Urinary bladder (tissue), 4 donors: ENCODE measurements around the gene ELK3. TPM values are rescaled to one million over a fixed set of nuclear protein-coding genes. Genes with fewer than 3 reads are reported as not detected.

Experiments used
- DNase-seq: peaks from one replicate; pipeline ENCODE4 v3.0.0-alpha.2; 2015; ENCODE audit errors: extremely low spot score
- H3K27ac ChIP-seq: one replicate; pipeline ENCODE4 v1.5.1; 2013; ENCODE audit warnings: low read depth, mild to moderate bottlenecking, moderate library complexity
- H3K36me3 ChIP-seq: one replicate; pipeline ENCODE4 v1.6.1; 2013; ENCODE audit warnings: mild to moderate bottlenecking, moderate library complexity; ENCODE audit not compliant: insufficient read depth
- H3K4me1 ChIP-seq: one replicate; pipeline ENCODE4 v1.6.1; 2013; ENCODE audit warnings: mild to moderate bottlenecking, moderate library complexity; ENCODE audit not compliant: insufficient read depth
- H3K4me3 ChIP-seq: one replicate; pipeline ENCODE4 v1.5.1; 2013; ENCODE audit warnings: low read depth, low read length
- WGBS: extraction: QIAGEN DNeasy Blood & Tissue Kit; methylation state at CpG from one replicate; pipeline ENCODE4 v1.1.7; 2013; 5-methylcytosine and 5-hydroxymethylcytosine counted together
- polyA plus RNA-seq: library from polyadenylated mRNA; stranded (reverse); fragments of 200-250 nt; gene quantifications from one replicate; pipeline ENCODE4 v1.2.3, GENCODE V29; 2013
- total RNA-seq: library from RNA; depleted of rRNA; stranded (reverse); fragments of >200 nt; gene quantifications from one replicate; pipeline ENCODE4 v1.2.3, GENCODE V29; 2014
- donor health status: healthy with polysubstance abuse.
- donor health status: healthy.

The ELK3 gene
- total and polyA plus RNA-seq, 2 donors, result 26.3 to 42.9 TPM

- Histone ChIP-seq H3K4me3 (no peak overlapping the region), H3K4me1 (no peaks in the 10 kb centered on the region), H3K27ac (no peak overlapping the region), H3K36me3 (no peaks in the 10 kb centered on the region)
- peak; percentile 67 for DNase-seq
- 34% methylated on average over 18 of the region's 18 CpGs for WGBS
Measured at GRCh38 chr12:96239711-96240635, 45.8 kb downstream of the ELK3 start.

- H3K4me3 ChIP-seq, result no peak overlapping the region
Measured at GRCh38 chr12:96240656-96241055, 46.5 kb downstream of the ELK3 start.

GRCh38 chr12:96241431-96241830 is 47.3 kb downstream of the ELK3 start:
- Histone ChIP-seq H3K4me3 (no peak overlapping the region), H3K36me3 (no peaks in the 10 kb centered on the region), H3K27ac (no peak overlapping the region), H3K4me1 (no peaks in the 10 kb centered on the region)
- DNase-seq, result no peak
- WGBS, result 60% methylated on average over 4 of the region's 4 CpGs

More at GRCh38 chr12:96240656-96241055, 46.5 kb downstream of the ELK3 start:
- Histone ChIP-seq H3K27ac (no peak overlapping the region), H3K4me1 (no peaks in the 10 kb centered on the region), H3K36me3 (no peaks in the 10 kb centered on the region)
- WGBS, result 48% methylated on average over 11 of the region's 11 CpGs
- no peak for DNase-seq

- H3K4me3 ChIP-seq, result no peak overlapping the region
- DNase-seq, result no peak
- H3K36me3 ChIP-seq, result no peaks in the 10 kb centered on the region
- H3K4me1 ChIP-seq, result no peaks in the 10 kb centered on the region
- H3K27ac ChIP-seq, result no peak overlapping the region
- WGBS, result 30% methylated on average over 9 of the region's 9 CpGs
Measured at GRCh38 chr12:96241846-96242256, 47.7 kb downstream of the ELK3 start.

DNA sequence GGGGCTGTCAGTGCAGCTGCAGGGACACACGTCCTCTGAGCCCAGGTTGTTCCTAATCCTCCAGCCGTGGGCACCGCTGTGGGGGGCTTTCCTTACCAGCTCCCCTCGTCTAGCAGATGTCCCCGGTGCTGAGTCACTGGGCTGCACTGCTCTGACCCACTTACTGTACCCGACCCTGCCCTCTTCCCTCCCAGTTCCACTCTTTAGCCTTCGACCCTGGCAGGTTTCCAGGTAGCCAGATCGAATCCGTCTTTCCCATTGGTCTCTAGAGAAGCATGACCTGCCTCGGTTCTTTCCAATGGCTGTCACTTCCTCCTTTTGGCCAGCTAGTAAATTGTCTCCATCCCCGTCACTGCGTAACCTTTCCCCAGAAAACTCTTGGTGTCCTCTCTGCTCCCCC is 48.4 kb downstream of the ELK3 start:
- H3K27ac ChIP-seq, result no peak overlapping the region
- DNase-seq, result no peak

GRCh38 chr12:96244826-96245225 is 50.7 kb downstream of the ELK3 start:
- no peaks in the 10 kb centered on the region for H3K4me1 ChIP-seq

More for the DNA sequence above, 48.4 kb downstream of the ELK3 start:
- 66% methylated on average over 12 of the region's 12 CpGs for WGBS
- H3K36me3 ChIP-seq, result no peaks in the 10 kb centered on the region
- H3K4me3 ChIP-seq, result no peak overlapping the region
- H3K4me1 ChIP-seq, result no peaks in the 10 kb centered on the region

DNA sequence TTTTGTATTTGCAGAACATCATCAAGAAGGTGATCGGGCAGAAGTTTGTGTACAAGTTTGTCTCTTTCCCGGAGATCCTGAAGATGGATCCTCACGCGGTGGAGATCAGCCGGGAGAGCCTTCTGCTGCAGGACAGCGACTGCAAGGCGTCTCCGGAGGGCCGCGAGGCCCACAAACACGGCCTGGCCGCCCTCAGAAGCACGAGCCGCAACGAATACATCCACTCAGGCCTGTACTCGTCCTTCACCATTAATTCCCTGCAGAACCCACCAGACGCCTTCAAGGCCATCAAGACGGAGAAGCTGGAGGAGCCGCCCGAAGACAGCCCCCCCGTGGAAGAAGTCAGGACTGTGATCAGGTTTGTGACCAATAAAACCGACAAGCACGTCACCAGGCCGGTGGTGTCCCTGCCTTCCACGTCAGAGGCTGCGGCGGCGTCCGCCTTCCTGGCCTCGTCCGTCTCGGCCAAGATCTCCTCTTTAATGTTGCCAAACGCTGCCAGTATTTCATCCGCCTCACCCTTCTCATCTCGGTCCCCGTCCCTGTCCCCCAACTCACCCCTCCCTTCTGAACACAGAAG is 52.8 kb downstream of the ELK3 start:
- no peaks in the 10 kb centered on the region for H3K36me3 ChIP-seq
- H3K4me1 ChIP-seq, result no peaks in the 10 kb centered on the region
- 95% methylated on average over 36 of the region's 36 CpGs for WGBS
- DNase-seq, result no peak
- no peak overlapping the region for H3K4me3 ChIP-seq
- no peak overlapping the region for H3K27ac ChIP-seq

More at GRCh38 chr12:96244826-96245225, 50.7 kb downstream of the ELK3 start:
- WGBS, result 84% methylated on average over 13 of the region's 13 CpGs
- Histone ChIP-seq H3K36me3 (no peaks in the 10 kb centered on the region), H3K4me3 (no peak overlapping the region), H3K27ac (no peak overlapping the region)
- DNase-seq, result no peak

GRCh38 chr12:96247563-96247962 is 53.4 kb downstream of the ELK3 start:
- 90% methylated on average over 13 of the region's 13 CpGs for WGBS
- no peak overlapping the region for H3K4me3 ChIP-seq
- DNase-seq, result no peak
- H3K36me3 ChIP-seq, result no peaks in the 10 kb centered on the region
- H3K4me1 ChIP-seq, result no peaks in the 10 kb centered on the region
- H3K27ac ChIP-seq, result no peak overlapping the region

GRCh38 chr12:96248136-96248931 is 54.2 kb downstream of the ELK3 start:
- Histone ChIP-seq H3K4me1 (no peaks in the 10 kb centered on the region), H3K4me3 (no peak overlapping the region), H3K36me3 (no peaks in the 10 kb centered on the region), H3K27ac (no peak overlapping the region)
- no peak for DNase-seq
- 87% methylated on average over 17 of the region's 17 CpGs for WGBS

DNA sequence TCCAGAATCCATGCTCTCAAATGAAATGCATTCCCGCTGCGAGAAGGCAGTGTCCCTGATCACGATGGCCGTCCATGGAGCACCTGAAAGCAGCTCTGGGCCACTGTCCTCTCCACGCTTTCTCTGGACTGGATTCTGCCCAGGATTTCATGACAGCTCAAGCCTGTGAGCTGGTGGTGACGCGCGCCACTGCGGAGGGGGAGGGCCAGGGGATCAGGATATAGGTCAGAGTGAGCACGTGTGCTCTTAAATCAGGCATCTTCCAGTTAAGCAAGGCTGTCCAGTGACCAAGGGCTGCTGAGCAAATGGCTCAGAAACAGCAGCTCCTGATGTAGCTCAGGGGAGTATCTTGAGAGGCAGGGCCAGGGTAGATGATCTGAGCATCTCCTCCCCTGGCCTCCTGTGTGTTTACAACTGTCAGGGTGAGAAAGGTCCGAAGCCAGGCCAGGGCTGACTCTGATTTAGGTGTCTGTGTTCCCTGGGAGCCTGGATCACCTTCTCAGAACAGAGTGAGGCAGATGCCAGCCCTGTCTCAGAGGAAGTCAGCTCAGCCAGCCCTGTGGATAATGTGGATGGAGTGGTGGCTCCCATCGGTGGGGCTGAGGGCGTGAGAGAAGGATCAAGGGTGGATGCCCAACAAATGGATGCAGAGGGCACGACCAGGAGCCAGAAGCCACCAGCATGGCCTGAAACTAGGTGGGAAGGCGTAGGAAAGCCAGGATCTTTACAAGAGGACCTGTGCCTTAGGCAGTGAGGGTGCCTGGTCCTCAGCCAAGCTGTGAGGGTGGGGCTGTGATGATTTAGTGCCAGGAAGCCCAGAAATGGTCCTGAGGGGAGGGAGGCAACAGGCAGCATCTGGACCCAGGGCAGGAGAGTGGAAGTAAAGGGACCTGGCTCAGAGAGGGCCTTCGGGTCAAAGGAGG is 55.3 kb downstream of the ELK3 start:
- H3K36me3 ChIP-seq, result no peaks in the 10 kb centered on the region

GRCh38 chr12:96250119-96250685 is 56.0 kb downstream of the ELK3 start:
- no peaks in the 10 kb centered on the region for H3K4me1 ChIP-seq
- H3K27ac ChIP-seq, result no peak overlapping the region
- DNase-seq, result no peak
- H3K36me3 ChIP-seq, result no peaks in the 10 kb centered on the region
- 87% methylated on average over 7 of the region's 7 CpGs for WGBS
- no peak overlapping the region for H3K4me3 ChIP-seq

More for the DNA sequence above, 55.3 kb downstream of the ELK3 start:
- no peak for DNase-seq
- no peak overlapping the region for H3K4me3 ChIP-seq
- 58% methylated on average over 16 of the region's 16 CpGs for WGBS
- H3K4me1 ChIP-seq, result no peaks in the 10 kb centered on the region
- no peak overlapping the region for H3K27ac ChIP-seq

DNA sequence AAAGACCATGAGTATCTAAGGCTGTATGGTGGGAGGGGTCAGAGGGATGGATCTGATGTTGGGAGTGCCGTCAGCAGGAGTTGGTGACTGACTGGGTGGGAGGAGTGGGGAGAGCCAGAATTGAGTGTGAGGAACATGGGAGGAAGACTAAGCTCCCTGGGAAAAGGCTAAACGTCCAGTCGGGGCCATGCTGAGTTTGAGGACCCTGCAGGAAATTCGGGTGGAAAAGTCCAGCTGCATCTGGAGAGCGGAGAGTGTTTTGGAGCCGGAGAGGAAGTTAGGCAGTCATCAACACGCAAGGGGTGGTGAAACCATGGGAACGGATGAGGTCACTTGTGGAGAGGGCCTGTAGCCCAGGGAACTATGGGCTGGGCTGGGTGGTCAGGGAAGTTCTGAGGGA is 60.9 kb downstream of the ELK3 start:
- H3K4me3 ChIP-seq, result no peak overlapping the region
- no peak overlapping the region for H3K27ac ChIP-seq
- H3K36me3 ChIP-seq, result peaks cover 2% of the 10 kb centered on the region
- no peaks in the 10 kb centered on the region for H3K4me1 ChIP-seq
- 70% methylated on average over 8 of the region's 8 CpGs for WGBS
- no peak for DNase-seq
